ENCODE results near the gene CFAP221. TPM values are rescaled to one million over a fixed set of nuclear protein-coding genes. Genes with fewer than 3 reads are reported as not detected.

CFAP221 gene
- total RNA-seq, 1 experiment from 2014 or later = not detected

DNA sequence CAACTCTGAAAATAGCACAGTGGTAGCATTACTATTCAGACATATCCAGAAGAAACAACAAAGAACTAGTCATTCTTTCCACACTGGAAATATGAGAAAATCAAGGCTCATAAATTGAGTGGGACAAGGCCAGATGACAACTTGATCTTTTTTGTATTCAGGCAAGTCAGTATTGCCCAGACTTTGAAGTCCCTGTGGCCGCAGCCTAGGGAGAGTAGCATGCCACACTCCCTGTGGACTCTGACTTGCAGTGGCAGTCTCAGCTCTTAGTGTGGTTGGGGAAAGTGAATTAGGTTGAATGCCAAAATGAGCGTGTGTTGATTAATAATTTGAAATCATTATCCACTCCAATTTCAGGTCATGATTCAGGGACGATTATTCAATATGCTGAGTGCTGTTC is 81.0 kb downstream of the CFAP221 start:
- Mint-ChIP-seq H3K36me3 (ENCODE audit: insufficient read depth, unreplicated experiment) (no peaks in the 10 kb centered on the region), H3K4me3 (ENCODE audit: unreplicated experiment) (no peak overlapping the region), H3K9me3 (ENCODE audit: unreplicated experiment) (no peaks in the 10 kb centered on the region), H3K27me3 (ENCODE audit: insufficient read depth, unreplicated experiment) (peaks cover 32% of the 10 kb centered on the region), H3K4me1 (ENCODE audit: insufficient read depth, unreplicated experiment) (no peaks in the 10 kb centered on the region), H3K27ac (ENCODE audit: low read depth, unreplicated experiment) (no peak overlapping the region)
- TF ChIP-seq, protein P1, sequence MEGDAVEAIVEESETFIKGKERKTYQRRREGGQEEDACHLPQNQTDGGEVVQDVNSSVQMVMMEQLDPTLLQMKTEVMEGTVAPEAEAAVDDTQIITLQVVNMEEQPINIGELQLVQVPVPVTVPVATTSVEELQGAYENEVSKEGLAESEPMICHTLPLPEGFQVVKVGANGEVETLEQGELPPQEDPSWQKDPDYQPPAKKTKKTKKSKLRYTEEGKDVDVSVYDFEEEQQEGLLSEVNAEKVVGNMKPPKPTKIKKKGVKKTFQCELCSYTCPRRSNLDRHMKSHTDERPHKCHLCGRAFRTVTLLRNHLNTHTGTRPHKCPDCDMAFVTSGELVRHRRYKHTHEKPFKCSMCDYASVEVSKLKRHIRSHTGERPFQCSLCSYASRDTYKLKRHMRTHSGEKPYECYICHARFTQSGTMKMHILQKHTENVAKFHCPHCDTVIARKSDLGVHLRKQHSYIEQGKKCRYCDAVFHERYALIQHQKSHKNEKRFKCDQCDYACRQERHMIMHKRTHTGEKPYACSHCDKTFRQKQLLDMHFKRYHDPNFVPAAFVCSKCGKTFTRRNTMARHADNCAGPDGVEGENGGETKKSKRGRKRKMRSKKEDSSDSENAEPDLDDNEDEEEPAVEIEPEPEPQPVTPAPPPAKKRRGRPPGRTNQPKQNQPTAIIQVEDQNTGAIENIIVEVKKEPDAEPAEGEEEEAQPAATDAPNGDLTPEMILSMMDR (IDR thresholded peaks at IDR 0.05; ENCODE audit: unreplicated experiment) = no peak
- ChIA-PET POLR2A (interaction anchor here (0.6 kb wide), 1 partner anchor 47 kb away, joined by 3 read pairs; no protein-coding TSS in a partner anchor), CTCF (interaction anchor here (0.6 to 1.3 kb wide), 2 partner anchors 15 to 108 kb away, joined by 3 to 5 read pairs; no protein-coding TSS in a partner anchor)
- intact Hi-C loops (cut with micrococcal nuclease) = no loop called here
- DNase-seq (ENCODE audit: unreplicated experiment) = no peak
- BruUV-seq (replicated peaks) = no TSS peak

DNA sequence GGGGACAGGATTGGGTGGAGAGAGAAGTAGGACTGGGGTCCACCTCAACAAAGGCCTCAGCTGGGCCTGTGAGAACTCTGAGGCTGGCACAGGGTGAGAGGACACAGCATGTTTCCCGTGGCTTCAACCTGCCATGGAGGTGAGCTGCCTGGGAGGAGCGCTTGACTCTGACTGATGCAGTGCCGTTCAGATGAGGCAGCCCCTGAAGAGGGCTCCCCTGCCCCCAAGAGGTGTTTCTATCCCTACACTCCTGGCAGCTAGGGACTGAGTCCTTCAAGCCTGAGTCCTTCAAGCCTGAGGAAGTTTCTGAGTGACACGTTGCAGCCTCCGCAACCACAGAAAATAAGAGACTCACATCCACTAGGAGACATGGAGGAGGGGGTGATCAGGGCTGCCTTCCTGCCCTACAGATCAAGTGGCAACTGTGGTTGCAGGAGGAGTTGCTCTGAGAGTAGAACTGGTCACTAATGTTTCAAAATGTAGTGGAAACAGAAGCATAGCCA is 85.1 kb downstream of the CFAP221 start:
- no peak for DNase-seq (ENCODE audit: unreplicated experiment)
- BruUV-seq (replicated peaks) = no TSS peak
- POLR2A ChIA-PET = no interaction called here
- intact Hi-C loops (cut with micrococcal nuclease) = no loop called here
- Mint-ChIP-seq H3K27ac (ENCODE audit: low read depth, unreplicated experiment) (no peak overlapping the region), H3K27me3 (ENCODE audit: insufficient read depth, unreplicated experiment) (no peaks in the 10 kb centered on the region), H3K4me1 (ENCODE audit: insufficient read depth, unreplicated experiment) (no peaks in the 10 kb centered on the region), H3K36me3 (ENCODE audit: insufficient read depth, unreplicated experiment) (no peaks in the 10 kb centered on the region), H3K9me3 (ENCODE audit: unreplicated experiment) (no peaks in the 10 kb centered on the region), H3K4me3 (ENCODE audit: unreplicated experiment) (no peak overlapping the region)
- CTCF ChIA-PET = interaction anchor here (1.3 kb wide), 1 partner anchor 11 kb away, joined by 5 read pairs; no protein-coding TSS in a partner anchor
- TF ChIP-seq, protein P1 (IDR thresholded peaks at IDR 0.05; ENCODE audit: unreplicated experiment) = no peak

DNA sequence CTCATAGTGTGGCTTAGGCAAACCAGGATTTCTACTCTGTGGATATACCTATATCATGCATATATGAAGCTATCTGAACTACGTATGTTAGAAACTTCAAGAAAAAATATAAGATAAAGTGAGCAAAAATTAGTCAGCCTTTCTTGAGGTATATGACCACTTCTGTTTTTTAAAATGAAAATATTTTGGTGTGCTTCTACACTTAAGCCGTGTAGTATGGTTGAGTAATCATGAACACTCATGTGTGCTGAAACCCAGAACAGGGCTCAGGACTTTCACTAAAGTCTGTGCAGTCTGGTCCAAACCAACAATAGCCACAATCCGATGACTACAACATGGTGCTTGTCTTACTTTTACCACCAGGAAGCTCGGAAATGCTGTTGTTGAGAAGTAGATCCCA is 85.9 kb downstream of the CFAP221 start:
- BruUV-seq (replicated peaks) = no TSS peak
- intact Hi-C loops (cut with micrococcal nuclease) = no loop called here
- Mint-ChIP-seq H3K4me3 (ENCODE audit: unreplicated experiment) (no peak overlapping the region), H3K9me3 (ENCODE audit: unreplicated experiment) (no peaks in the 10 kb centered on the region), H3K4me1 (ENCODE audit: insufficient read depth, unreplicated experiment) (no peaks in the 10 kb centered on the region), H3K36me3 (ENCODE audit: insufficient read depth, unreplicated experiment) (no peaks in the 10 kb centered on the region), H3K27ac (ENCODE audit: low read depth, unreplicated experiment) (no peak overlapping the region), H3K27me3 (ENCODE audit: insufficient read depth, unreplicated experiment) (no peaks in the 10 kb centered on the region)
- POLR2A ChIA-PET = no interaction called here
- CTCF ChIA-PET = interaction anchor here (0.6 kb wide), 2 partner anchors 80 to 1028 kb away, joined by 3 read pairs; no protein-coding TSS in a partner anchor
- DNase-seq (ENCODE audit: unreplicated experiment) = no peak
- TF ChIP-seq, protein P1 (IDR thresholded peaks at IDR 0.05; ENCODE audit: unreplicated experiment) = no peak

DNA sequence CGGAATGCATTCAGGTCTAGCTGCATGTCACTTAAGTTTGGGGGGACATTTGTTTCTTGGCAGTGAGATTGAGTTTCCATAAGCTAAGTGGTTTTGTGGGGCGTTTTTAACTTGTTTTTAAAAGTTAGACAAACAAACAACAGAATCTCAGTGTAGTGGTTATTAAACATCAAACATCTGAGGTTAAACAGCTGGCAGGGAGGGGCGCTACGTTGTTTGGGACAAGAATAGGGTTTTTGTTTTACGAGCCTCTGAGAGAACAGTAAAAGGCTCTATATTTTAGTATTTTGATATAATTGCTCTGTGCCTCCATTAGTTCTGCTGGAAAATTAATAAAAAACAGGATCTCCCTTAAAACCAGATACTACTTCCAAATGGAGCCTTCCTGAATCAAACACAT is 93.1 kb downstream of the CFAP221 start:
- CTCF ChIA-PET = interaction anchor here (0.6 to 2.9 kb wide), 5 partner anchors 9 to 26 kb away, joined by 3 to 14 read pairs (median 3); no protein-coding TSS in a partner anchor
- H3K9me3 Mint-ChIP-seq (ENCODE audit: unreplicated experiment) = no peaks in the 10 kb centered on the region
- H3K27ac Mint-ChIP-seq (ENCODE audit: low read depth, unreplicated experiment) = no peak overlapping the region
- POLR2A ChIA-PET = interaction anchor here (0.6 kb wide), 1 partner anchor 12 kb away, joined by 3 read pairs; no protein-coding TSS in a partner anchor
- no peaks in the 10 kb centered on the region for H3K36me3 Mint-ChIP-seq (ENCODE audit: insufficient read depth, unreplicated experiment)
- intact Hi-C loops (cut with micrococcal nuclease) = no loop called here
- H3K4me1 Mint-ChIP-seq (ENCODE audit: insufficient read depth, unreplicated experiment) = peaks cover 7% of the 10 kb centered on the region
- no peak for DNase-seq (ENCODE audit: unreplicated experiment)
- BruUV-seq (replicated peaks) = no TSS peak
- TF ChIP-seq, protein P1 (IDR thresholded peaks at IDR 0.05; ENCODE audit: unreplicated experiment) = no peak
- H3K4me3 Mint-ChIP-seq (ENCODE audit: unreplicated experiment) = no peak overlapping the region
- no peaks in the 10 kb centered on the region for H3K27me3 Mint-ChIP-seq (ENCODE audit: insufficient read depth, unreplicated experiment)
